ENCODE data around the gene STUM.

The STUM gene

DNA sequence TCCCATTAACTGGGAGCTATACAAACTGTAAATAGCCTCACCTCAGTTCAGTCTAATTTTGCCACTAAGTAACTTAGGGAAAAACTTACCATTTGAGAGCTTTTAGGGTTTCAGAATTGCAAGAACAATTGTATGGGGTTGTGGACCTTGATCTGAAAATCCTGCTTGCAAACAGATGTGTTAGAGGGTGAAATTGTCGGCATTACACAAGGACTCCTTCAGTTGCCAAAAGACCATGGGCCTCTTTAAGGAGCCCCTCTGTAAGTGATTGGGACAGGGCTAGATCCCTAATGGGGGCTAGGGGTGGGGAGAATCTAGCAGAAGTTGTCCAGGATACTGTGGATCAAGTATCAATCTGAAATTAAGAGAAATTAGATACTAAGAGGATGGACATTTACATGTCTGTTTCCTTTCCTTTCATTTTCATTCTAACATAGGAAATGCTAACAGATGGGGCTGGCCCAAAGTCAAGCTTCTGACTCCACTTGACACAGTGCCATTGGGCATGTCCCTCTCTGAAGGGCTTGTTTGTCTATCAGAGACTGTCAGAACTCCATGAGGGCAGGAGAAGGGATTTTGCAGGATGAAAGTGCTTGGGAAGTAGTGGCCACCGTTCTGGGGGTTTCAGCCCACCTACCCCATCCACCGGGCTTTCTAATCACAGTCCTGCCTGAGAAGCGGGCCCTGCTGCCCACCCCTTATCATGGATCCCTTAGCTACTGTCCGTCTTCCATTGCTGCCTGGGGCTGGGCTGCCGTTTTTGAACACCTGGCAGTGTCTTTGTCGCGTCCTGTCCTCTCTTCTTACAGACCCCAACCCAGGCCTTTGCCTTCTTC lies 54.7 kb downstream of the STUM start:
- TF ChIP-seq, protein P1, sequence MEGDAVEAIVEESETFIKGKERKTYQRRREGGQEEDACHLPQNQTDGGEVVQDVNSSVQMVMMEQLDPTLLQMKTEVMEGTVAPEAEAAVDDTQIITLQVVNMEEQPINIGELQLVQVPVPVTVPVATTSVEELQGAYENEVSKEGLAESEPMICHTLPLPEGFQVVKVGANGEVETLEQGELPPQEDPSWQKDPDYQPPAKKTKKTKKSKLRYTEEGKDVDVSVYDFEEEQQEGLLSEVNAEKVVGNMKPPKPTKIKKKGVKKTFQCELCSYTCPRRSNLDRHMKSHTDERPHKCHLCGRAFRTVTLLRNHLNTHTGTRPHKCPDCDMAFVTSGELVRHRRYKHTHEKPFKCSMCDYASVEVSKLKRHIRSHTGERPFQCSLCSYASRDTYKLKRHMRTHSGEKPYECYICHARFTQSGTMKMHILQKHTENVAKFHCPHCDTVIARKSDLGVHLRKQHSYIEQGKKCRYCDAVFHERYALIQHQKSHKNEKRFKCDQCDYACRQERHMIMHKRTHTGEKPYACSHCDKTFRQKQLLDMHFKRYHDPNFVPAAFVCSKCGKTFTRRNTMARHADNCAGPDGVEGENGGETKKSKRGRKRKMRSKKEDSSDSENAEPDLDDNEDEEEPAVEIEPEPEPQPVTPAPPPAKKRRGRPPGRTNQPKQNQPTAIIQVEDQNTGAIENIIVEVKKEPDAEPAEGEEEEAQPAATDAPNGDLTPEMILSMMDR (IDR thresholded peaks at IDR 0.05; ENCODE audit: low read length, missing control alignments) = no peak
- DNase-seq (ENCODE audit: low read depth) = peak; percentile 73
- peak overlapping the region; percentile 30 for H3K4me3 ChIP-seq (replicated peaks; ENCODE audit: low read depth, low read length)

DNA sequence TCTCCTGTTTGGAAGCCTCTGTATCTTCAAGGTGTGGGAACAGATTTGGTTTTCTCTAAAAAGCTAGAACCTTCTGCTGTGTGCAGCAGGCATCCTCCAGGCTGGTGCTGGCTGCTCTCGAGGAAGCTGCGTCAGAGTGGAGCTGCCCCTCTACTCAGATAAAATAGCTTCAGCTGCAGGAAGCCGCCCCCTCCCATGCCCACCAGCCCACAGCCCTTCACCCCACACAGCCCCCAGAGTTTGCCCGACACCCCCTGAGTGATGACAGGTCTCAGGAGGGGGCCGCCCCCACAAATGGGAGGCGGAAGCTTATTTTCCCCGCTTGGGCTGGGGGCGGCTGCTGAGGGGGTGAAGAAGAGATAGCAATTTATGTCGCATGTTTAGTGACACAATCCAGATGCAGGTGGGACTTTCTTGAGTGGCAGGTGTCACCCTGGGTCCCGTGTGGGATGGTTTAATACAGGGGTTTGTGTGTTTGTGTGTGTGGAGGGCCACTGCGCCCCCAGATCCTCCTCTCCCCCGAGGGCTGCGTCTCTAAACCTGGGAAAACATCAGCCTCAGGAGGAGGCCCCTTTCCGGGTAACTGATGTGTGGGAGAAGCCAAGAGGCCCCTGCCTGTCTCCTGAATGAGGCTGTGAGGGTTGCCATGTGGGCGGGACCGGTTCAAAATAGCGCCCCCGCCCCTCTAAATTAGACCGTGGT lies 55.4 kb downstream of the STUM start:
- TF ChIP-seq, protein P1 (IDR thresholded peaks at IDR 0.05; ENCODE audit: low read length, missing control alignments) = no peak
- no peak for DNase-seq (ENCODE audit: low read depth)
- no peak overlapping the region for H3K4me3 ChIP-seq (replicated peaks; ENCODE audit: low read depth, low read length)

DNA sequence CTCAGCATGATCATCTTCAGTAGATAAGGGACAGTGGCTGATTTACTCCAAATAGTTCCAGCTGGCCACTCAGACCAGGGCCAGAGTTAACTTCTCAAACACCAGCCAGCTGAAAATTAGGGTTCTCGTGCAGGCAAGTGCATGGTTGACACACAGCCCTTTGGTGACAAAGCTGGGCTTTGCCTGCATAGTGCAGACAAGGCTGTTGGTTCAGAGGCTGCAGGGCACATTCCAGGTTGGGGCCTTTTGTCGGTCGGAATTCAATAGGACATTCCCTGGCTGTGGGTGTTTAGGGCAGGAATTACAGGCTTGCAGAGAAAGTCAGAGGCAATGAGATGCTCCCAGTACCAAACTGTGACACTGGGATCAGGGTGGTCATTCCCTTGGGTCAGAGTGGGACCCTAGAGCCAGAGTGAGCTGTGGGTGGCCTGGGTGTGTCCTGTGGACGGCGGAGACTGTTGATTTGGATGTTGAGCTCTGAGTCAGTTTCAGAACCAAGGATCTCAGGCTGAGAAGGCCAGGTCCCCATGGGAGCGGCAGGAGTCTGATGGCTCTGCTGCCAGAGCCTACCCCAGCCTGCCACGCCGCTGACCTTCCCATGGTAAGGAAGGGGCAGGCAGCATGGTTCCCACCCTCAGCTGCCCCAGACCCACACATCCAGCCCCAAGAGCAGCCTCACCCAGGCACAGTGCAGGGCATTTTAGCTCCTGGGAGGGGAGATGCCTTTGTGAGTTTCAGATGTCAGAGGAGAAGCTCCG lies 56.2 kb downstream of the STUM start:
- TF ChIP-seq, protein P1 (IDR thresholded peaks at IDR 0.05; ENCODE audit: low read length, missing control alignments) = no peak
- DNase-seq (ENCODE audit: low read depth) = peak; percentile 12
- H3K4me3 ChIP-seq (replicated peaks; ENCODE audit: low read depth, low read length) = no peak overlapping the region

DNA sequence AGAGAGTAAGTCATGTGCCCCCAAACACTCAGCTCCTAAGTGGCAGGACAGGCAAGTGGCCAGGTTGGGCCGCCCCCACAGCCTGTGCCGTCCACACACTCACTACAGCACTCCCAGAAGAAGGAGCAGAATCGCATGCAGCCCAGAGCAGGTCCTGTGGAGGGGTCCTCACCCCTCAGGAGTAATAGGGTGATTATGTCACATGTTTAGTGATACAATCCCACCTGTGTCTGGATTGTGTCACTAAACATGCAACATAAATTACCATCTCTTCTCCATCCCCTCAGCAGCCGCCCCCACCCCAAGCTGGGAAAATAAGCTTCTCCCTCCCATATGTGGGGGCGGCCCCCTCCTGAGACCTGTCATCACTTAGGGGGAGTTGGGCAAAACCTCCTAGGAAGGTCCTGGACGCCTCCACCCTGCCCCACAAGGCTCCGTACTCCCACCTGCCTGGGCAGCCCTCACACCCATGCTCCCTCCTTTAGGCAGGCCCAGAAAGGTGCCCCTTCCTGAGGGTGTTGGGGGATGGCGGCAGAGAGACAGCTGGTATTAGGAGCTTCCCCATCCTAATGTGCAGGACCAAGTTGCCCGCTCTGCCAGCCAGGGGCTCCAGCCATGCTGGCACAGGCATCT lies 56.9 kb downstream of the STUM start:
- DNase-seq (ENCODE audit: low read depth) = no peak
- TF ChIP-seq, protein P1 (IDR thresholded peaks at IDR 0.05; ENCODE audit: low read length, missing control alignments) = no peak
- no peak overlapping the region for H3K4me3 ChIP-seq (replicated peaks; ENCODE audit: low read depth, low read length)

DNA sequence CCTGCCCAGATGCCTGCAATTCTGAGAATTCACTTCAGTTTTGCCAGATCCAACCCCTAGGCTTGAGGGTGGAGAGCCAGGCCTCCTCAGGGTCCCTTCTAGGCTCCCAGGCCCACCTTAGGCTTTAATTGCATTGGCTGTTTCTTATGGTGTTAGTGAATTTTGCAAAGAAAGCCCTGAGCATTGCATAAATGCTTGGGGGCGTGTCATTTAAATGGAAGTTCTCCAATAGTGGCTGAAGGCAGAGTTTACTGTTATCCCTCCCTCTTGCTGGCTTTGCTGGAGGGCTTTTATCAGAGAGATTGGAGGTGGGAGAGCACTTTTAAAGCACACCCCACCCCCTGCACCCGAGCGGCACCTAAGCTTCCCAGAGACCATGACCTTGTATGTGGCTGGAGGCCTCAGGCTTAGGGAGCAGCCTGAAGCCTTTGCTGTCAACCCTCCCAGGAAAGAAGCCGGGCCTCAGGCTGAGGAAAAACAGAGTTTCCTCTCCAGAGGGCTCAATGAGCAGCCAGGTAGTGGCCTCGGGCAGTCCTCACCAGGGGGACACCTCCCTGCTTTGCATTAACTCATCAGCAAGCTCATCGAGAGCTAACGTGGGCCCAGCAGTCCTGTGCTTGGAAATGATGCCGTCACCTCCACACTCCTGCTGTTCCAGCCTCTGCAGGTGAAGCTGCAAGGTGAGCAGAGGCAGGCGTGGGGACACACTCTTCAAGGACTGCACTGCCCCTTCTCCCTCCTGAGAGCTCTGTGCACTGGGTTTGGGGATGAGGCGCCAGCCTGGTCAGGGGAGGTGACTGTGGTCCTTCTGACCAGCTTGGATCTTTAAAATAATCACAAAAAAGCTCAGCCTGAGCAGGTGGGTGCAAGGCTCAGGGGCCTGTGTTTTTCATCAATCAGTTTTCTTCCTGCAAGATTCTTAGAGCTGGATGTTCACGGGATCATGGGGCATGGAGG lies 58.0 kb downstream of the STUM start:
- TF ChIP-seq, protein P1 (IDR thresholded peaks at IDR 0.05; ENCODE audit: low read length, missing control alignments) = no peak
- peak; percentile 29 for DNase-seq (ENCODE audit: low read depth)

More for the DNA sequence above, 58.0 kb downstream of the STUM start:
- no peak overlapping the region for H3K4me3 ChIP-seq (replicated peaks; ENCODE audit: low read depth, low read length)

Measured in fibroblast of pulmonary artery (primary cell).